Measurements from ENCODE around the gene CA10.

GRCh38 chr17:51636291-51636690, 522.2 kb downstream of the CA10 start:
- TF ChIP-seq, protein P1, sequence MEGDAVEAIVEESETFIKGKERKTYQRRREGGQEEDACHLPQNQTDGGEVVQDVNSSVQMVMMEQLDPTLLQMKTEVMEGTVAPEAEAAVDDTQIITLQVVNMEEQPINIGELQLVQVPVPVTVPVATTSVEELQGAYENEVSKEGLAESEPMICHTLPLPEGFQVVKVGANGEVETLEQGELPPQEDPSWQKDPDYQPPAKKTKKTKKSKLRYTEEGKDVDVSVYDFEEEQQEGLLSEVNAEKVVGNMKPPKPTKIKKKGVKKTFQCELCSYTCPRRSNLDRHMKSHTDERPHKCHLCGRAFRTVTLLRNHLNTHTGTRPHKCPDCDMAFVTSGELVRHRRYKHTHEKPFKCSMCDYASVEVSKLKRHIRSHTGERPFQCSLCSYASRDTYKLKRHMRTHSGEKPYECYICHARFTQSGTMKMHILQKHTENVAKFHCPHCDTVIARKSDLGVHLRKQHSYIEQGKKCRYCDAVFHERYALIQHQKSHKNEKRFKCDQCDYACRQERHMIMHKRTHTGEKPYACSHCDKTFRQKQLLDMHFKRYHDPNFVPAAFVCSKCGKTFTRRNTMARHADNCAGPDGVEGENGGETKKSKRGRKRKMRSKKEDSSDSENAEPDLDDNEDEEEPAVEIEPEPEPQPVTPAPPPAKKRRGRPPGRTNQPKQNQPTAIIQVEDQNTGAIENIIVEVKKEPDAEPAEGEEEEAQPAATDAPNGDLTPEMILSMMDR (conservative IDR thresholded peaks at IDR 0.05 in 1 of 2, IDR thresholded peaks at IDR 0.05 in 1 of 2; ENCODE audit: low read depth in 1 of 2, low read length in 2 of 2) = no peak
- TF ChIP-seq EZH2 (IDR thresholded peaks at IDR 0.05; ENCODE audit: low read length, missing control alignments) = no peak
